GM21390 (cell line): Measurements from ENCODE around the gene CNTNAP2.
A peak's percentile ranks its signal among the peaks of the same experiment; 100 is the strongest.

Source experiments
- ATAC-seq: cut with Tn5 transposase; IDR thresholded peaks from one replicate; pipeline ENCODE4 v1.9.1; 2021; ENCODE audit not compliant: unreplicated experiment

The CNTNAP2 gene

DNA sequence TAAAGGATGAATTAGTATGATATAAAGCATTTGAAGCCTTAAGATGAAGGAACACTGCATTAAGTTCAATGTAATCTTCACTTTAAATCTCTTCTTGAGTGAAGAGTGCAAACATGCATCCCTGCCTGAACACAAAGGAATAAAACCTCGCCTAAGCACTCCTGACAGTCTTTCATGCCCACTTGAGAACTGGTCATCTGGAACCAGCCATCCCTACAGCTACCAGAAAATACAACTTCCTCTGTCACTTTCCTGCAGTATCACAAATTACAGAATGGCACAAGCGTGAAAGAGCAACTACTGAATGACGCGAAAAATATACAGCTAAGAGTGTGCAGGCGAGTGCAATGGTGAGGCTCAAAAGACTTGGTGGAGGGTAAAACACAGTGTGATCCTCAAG is 1079.9 kb downstream of the CNTNAP2 start:
- ATAC-seq: no peak

DNA sequence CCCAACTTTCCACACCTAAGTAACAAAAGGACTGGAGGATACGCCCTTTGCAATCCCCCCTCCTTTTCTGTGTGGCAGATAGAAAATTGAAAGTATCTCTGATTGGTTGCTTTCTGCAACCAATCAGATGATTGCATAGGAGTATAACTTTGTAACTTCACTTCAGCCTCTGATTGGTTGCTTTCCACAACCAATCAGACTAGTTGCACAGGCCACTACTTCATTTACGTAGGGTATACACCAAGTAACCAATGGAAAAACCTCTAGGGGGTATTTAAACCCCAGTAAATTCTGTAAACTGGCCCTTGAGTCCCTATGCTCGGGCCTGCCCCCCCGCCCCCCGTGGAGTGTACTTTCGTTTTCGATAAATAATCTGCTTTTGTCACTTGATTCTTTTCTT is 1080.4 kb downstream of the CNTNAP2 start:
- no peak for ATAC-seq

DNA sequence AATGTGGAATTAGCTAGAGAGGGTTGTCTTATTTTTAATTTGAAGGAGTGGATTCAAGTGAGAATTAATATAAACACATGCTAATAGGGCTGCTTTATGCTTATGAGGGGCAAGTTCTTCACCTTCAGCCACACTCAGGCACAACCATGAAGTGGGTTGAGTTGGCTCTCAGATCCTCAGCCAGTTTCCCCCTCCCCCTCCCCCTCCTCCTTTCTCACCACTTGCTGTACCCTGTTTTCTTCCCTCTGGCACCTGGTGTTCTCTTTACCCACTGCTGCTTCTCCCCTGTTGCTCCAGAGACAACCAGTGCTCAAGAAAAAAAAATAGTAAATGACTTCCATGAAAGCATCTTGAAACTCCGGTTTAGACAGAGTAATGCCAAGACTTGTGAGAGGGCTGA is 1083.3 kb downstream of the CNTNAP2 start:
- no peak for ATAC-seq

- ATAC-seq: no peak
Measured at GRCh38 chr7:147207988-147208387, 1091.4 kb downstream of the CNTNAP2 start.

DNA sequence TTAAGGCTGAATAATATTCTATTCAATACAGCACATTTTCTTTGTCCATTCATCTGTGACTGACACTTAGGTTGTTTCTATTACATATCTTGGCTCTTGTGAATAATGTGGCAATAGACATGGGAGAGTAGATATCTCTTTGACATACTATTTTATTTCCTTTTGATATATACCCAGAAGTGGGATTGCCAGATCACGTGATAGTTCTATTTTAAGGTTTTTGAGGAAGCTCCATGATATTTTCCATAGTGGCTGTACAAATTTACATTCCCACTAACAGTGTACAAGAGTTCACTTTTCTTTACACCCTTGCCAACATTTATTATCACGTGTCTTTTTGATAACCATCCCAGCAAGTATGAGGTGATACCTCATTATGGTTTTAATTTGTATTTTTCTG is 1114.7 kb downstream of the CNTNAP2 start:
- ATAC-seq: no peak

DNA sequence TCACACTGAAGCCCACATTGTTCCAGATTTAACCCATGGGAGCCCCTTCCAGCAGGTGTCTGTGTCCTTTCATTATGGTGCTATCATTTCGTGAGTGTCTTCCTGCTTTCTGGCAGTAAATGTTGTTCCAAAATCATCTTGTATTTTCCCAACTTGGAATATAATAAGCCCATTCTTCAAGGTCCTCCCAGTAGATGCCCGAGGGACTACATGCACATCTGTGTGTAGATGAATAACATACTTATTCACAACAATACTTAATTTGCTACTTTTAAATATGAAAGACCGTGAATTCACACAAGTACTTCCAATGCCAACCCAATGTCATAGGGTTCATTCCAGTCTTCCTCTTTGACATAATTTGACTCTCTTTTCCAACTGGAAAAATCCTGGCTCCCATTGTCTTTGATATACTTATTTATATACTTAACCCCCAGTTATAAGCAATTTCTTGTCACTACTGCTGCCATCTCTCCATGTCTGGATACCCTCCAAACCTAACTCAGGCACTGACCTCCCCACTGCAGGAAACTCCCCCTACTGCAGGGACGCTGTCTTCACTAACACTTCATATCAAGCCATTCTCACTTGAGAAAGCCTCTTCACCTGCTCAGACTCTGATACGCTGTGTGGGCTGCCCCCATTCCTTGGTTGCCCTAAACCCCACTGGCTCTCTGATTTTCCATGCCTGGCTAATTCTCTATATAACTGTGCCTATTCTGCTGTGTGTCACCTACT is 1119.2 kb downstream of the CNTNAP2 start:
- no peak for ATAC-seq

DNA sequence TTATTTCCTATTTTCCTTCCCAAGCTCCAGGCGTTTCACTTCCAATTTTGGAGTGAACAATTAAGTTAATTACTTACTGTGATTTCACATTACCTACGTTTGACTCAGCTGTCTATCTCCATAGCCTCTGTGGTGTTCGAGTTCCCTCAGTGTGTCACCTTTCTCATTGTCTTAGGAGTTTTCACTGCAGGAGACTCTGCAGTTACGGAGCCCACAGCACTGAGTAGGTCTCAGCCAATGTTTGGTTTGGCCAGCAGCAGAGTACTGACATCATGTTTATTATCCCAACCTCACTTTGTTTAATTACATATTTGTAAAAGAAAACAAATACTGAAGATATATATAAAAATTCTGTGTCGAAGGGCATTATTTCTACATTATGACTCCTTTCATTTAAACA is 1123.9 kb downstream of the CNTNAP2 start:
- ATAC-seq: no peak

DNA sequence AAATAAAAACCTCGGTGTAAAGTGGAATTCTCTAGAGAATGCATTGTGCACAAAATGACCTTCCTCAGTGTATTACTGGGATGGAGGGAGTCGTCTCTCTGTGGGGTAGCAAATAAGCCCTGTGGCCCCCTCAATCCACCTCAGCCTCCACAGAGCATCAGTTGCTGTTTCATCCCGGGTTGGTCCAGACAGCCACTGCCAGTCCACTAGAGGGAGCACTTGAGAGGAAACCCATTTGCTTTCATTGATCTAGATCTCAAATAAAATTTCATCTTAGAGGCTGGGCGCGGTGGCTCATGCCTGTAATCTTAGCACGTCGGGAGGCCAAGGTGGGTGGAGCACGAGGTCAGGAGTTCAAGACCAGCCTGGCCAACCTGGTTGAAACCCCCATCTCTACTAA is 1128.7 kb downstream of the CNTNAP2 start:
- ATAC-seq: peak; percentile 73

GRCh38 chr7:147249956-147250355 is 1133.4 kb downstream of the CNTNAP2 start:
- ATAC-seq: no peak

DNA sequence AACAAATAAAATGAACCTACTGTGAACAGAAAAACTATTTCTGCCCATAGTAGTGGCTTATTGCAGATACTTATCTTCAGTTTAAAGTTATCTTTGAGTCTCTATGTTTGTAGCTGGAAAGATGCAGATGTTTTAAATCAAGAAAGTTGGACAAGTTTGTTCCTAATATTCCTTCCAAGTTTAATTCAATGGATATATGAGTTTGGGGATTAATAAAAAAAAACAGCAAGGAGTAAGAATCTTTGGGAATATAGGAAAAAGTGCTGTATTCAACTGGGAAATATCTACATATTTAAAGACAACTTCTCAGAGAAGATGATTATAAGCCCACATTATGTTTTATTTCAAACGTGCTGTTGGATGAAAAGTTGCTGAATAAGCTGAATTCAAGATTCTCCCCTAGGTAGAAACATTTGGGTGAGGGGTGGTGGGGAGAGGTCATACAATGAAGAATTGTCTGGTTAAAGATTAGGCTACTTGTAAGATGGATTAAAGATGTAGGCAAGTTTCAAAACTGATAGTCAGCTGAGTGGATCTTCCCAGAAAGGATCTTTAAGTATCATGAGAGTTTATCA is 1135.2 kb downstream of the CNTNAP2 start:
- no peak for ATAC-seq

GRCh38 chr7:147261693-147262092 is 1145.1 kb downstream of the CNTNAP2 start:
- ATAC-seq: no peak

DNA sequence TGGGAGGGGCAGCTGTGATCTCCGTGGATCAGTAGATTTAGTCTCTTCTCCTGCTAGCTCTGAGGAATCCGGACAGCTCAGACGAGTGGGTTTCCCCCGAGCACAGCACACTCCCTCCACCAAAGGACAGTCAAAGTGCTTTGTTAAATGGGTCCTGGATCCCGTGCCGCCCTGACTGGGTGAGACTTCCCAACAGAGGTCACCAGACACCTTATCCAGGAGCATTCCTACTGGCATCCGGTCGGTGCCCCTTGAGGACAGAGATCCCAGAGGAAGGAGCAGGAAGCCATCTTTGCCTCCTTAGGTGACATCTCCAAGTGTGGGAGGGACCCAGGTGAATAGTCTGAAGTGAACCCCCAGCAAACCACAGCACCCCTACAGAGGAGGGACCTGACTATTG is 1148.9 kb downstream of the CNTNAP2 start:
- ATAC-seq: no peak

DNA sequence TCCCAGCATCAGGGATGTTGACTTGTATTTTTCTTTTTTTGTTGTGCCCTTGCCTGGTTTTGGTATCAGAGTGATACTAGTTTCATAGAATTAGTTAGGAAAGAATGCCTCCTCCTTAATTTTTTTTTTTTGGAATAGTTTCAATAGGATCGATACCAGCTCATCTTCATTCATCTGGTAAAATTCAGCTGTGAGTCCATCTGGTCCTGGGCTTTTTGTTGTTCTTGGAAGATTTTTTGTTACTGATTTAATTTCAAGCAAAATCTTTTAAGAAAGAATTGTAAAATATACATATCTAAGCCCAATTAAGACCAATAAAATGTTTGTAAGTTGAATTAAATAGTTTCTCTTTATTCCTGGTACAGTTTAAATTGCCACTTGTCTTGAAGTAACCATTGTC is 1159.5 kb downstream of the CNTNAP2 start:
- no peak for ATAC-seq

DNA sequence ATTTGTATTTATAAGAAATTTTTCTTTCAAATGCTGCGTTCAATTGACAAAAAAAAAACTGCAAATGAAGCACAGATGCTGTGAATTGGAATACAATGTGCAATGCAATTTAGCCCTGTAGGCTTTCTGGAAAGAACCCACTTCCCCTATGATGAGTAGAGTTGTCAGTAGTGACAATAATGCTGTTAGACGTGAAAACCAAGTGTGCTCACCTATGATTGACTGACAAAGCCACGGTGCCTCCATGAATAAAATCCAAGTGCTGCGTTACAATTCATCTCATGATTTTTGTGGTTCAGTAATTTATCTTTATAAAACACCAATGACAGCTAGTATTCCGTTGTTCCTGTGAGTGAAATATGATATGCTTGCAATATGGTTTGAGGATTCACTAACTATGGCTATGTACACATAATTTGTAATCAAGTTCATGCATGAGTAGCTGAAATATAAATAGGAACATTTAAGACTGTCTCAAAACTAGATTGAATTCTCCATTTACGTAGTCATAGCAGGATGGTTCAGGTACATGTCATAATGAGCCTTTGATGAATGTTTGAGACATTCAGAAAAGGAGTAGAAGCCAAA is 1160.3 kb downstream of the CNTNAP2 start:
- ATAC-seq: no peak

DNA sequence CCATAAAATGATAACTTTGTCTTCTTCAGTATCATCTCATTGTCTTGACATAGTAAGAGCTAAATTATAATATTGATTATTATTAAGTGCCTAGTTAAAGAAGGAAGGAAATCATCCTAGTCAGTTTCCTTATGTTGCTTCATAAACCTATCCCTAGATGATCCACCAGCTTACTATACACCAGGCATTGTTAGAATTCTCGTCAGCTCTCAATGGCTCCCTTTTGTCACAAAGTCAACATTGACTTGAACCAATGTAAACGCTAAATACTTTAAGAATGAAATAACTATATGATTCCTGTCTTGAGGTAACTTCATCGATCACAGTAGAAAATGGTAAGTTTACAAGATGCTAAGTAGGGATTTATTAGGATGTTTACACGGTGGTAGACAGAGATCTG is 1162.9 kb downstream of the CNTNAP2 start:
- no peak for ATAC-seq

DNA sequence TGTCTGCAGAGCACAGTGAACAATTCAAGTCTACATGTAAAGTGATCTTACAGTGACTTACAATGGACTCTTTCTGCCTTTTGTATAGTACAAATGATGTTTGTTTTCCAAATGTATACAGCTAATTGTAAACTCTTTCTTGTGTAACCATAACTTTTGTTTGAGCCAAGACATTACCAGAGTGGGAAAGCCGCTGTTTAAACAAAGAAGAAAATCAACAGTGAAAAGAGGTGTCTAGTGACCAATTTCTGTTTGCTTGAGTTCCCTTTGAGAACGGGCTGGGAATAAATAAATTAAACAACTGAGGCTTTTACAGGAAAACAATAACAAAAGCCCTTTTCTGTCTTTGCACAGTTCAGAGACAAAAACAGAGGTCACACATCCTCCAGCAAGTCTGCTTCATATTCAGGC is 1163.4 kb downstream of the CNTNAP2 start:
- ATAC-seq: no peak

GRCh38 chr7:147282204-147282603 is 1165.6 kb downstream of the CNTNAP2 start:
- no peak for ATAC-seq

- ATAC-seq: no peak
Measured at GRCh38 chr7:147296201-147296600, 1179.6 kb downstream of the CNTNAP2 start.

GRCh38 chr7:147296986-147297385 is 1180.4 kb downstream of the CNTNAP2 start:
- no peak for ATAC-seq

GRCh38 chr7:147298611-147299043 is 1182.0 kb downstream of the CNTNAP2 start:
- ATAC-seq: no peak

GRCh38 chr7:147300293-147300692 is 1183.7 kb downstream of the CNTNAP2 start:
- no peak for ATAC-seq

DNA sequence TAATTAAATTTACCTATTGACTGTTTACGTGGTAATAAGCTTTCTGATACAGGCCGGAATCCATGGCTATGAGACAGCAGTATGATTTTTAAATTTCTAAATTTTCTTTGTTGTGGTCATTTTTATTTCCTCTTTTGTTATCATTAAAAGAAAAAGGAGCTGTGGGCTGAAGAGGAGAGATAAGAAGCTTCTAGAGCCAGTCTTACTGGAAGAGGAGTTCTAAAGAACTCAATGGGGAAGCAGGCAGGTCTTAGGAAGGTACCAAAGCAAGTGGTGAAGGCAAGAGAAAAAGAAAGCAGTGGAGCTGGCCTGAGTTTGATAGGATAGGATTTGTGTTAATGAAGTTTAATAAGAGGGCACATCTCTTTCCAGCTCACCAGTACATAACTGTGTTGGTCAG is 1187.8 kb downstream of the CNTNAP2 start:
- no peak for ATAC-seq

GRCh38 chr7:147305827-147306226 is 1189.2 kb downstream of the CNTNAP2 start:
- ATAC-seq: no peak
